HG03439 (cell line): ENCODE measurements around the gene ADAMTS2.
"Not testable (repeated sequence)": the region's sequence is repeated elsewhere in the genome, so short reads cannot be mapped to it uniquely, and the experiment has no call there.

ENCODE experiments used
- ATAC-seq: cut with Tn5 transposase; IDR thresholded peaks from one replicate; pipeline ENCODE4 v1.9.1; 2021; ENCODE audit warnings: mild to moderate bottlenecking, moderate library complexity; ENCODE audit not compliant: unreplicated experiment

Gene ADAMTS2

DNA sequence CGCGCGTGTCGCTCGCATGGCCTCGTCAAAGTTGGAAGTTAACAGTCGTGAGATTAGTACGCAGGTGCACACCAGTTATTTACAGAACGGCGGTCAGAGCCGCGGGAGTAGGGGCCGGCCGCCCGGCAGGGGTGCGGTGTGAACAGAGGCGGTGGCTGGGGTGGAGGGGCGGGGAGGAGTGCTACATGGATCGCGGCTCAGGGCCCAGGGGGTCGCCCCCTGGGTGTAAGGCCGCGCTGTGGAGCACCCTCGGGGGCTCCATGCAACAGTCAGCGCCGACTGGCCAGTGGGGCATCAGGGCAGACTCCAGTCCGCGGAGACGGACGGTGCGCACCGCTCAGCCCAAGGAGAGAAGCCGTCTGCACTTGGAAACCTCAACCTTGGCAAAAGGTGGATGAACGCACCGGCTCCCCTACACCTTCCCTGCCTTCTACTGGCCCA lies 224.8 kb downstream of the ADAMTS2 start:
- no peak for ATAC-seq

DNA sequence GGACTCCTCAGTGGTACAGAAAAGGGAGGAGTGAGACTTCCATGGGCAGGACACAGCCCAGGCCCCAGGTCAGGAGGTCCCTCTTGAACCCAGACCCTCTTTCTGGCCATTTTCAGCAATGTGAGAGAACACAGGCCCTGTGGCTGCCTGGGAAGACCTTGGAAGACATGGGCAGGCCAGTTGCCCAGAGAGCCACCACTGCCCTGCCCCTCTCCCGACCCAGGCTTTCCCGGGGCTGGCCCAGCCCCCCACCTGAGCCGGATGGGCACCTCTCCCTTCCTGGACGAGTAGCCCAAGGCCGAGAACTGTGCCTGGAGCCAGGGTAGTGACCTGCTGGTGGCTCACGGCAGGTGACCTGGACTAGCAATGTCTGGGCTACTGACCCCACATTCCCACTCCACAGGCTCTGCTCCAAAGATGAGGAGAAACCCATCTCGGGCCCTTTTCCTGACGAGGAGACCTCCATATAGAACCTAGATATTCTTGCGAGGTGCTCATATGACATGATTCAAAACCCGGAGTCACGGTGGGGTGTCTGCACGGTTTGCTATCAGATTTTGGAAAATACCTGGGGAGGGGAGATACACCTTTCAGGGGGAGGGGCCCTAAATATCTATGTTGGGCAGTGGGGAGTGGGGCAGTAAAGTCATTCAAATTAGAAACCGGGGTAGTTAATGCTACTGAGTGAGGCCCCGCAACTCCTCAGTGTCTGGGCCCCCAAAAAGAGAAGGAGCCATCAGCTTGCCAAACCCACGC lies 225.7 kb downstream of the ADAMTS2 start:
- no peak for ATAC-seq

DNA sequence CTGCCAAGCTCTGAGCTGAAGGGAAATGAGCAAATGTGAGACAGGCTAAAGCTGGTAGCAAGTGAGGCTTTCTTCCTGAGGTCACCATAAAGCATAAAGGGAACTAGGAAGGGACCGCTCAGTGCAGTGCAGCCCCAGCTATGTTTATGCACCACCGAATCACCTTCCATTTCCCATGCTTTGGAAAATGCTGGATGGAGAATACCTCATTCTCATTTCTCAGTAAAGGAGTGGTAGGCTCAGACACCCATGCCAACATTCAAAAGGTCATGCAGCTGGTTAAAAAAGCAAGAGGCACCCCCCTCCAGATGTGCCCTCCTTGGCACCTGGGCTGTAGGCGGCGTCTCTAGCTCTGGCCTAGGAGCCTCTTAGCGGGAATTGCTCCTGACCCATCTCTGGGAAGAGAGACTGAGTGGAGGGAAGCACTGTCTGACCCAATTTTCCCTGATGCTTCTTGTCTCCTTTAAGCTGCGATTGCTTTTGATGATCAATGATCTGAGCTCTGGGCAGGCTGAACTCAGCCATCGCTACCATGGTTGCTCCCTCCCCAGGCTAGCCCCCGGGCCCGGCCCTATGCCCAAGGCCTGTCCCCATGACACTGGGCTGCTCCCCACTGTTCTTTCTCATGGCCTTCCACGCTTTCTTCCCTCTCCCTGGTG lies 226.4 kb downstream of the ADAMTS2 start:
- no peak for ATAC-seq

DNA sequence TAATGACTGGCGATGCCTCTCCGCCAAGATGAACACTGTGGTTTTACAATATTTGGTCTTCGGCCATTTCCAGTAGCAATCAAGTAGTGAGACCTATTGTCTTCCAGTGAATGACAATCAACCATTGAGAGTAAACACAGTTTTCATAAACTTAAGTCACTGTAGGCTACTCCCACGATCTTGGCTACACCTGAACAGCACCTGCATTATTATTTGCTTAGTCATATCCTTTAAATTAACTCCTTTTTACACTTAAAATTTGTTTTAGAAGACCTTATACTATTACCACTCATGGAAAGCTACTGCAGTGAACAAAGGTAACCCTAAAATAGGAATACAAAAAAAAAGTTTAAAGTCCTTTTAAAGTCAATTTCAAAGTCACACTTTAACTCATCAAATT lies 226.9 kb downstream of the ADAMTS2 start:
- no peak for ATAC-seq

DNA sequence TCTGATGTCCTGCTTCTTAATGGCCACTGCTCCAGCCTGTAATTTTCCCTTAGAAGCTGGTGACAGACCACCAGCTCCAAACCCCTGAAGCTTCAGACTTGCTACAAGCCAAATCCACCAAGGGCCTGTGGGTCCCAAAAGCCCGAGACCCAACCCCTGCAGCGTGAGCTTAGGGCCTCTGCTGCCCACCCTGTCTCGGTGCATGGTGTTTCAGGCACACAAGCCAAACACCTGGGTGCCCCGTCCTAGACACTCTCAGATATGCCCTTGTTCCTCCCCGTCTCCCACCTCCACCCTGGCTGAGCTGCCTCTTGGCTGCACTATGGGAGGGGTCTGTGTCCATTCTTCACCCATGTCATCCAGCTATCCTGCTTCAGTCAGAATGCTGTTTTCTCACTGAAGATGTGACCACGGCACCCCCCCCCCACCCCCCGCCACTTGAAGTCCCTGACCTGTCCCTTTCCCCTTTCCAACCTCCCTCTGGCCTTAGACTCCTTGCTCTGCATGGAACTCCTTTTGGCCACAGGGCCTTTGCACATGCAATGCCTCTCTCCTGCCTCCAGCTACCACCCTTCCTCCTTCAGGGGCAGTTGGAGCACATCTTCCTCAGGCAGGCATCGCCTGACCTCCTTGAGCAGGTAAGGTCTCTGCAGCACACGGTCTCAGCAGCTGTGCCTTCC lies 229.3 kb downstream of the ADAMTS2 start:
- ATAC-seq = no peak

DNA sequence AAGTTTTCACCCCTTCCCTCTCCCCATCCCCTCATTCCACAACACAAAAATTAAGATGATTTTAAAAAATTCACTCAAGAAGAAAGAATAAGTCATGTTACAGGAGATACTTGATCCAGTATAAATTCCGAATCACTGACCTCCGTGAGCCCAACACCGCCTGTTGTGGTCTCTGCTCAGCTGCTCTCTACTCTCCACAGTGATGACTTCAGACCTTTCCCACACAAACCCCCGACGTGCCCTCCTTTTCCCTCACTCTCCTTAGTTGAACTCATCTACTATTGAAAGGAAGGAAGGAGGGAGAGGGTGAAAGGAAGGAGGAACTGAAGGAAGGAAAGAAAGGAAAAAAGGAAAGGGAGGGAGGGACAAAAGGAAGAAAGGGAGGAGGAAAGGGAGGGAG lies 230.0 kb downstream of the ADAMTS2 start:
- no peak for ATAC-seq

DNA sequence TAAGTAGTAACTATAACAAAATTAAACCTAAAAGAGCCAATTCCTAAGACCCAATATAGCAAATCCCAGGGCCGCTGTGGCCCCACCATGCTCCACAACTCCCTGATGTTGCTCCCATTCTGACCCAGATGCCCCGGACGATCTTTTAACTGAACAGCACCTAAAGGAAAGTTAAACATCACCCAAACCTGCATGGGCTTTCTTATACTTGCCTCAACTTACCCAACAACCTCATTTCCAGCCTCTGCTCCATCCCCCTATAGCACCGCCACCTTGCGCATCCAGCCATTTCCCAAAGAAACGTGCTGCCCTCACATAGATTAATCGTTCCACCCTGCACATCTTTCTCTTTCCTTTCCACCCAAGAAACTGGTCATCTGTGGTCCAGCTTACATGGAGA lies 230.5 kb downstream of the ADAMTS2 start:
- no peak for ATAC-seq

DNA sequence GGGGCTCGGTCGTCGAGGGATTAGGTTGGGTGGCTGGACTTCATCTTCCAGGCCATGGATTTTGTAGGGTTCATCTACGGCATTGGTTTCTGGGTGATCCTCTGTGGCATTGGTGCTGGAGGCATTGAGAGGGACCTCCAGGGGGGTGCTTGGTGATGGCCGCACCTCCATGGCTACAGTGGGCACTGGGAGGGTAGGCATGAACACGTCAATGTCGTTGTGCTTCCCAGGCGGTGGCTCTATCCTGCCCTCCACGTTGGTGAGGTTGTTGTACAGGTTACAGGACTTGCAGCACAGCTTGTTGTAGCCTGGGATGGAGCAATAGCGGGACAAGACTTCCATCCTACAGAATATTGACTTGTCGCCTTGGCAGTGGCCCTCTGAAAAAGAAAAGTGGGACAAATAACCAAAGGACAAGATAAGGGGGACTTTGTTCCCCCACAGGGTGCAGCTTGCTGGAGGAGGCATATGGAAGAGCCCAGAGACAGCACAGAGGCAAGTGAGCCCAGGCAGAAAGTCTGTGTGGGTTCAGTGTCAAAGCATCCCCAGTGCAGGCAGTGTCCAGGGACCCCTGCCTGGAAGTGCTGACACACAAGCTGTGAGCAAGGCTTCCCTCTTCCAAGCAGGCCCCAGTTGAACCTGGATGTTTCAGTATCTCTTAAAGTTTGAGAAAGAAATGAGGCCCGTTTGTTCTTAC lies 231.2 kb downstream of the ADAMTS2 start:
- no peak for ATAC-seq

DNA sequence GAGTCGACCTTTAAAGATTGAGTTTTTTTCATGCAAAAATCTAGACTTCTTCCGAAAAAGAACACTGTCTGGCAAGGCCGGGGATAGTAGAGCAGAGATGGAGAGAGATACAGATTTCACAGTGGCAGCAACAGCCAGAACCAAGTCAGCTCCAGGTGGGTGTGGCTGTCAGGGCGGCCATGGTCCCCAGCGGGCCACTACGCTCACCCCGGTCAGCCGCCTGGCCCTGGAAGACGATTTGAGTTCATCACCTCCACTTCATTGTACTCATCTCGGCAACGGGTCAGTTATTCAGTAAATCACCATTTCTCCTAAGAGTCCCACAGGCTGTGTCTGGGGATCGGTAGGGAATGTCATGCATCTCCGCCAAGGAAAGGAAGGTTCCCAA lies 232.1 kb downstream of the ADAMTS2 start:
- no peak for ATAC-seq

DNA sequence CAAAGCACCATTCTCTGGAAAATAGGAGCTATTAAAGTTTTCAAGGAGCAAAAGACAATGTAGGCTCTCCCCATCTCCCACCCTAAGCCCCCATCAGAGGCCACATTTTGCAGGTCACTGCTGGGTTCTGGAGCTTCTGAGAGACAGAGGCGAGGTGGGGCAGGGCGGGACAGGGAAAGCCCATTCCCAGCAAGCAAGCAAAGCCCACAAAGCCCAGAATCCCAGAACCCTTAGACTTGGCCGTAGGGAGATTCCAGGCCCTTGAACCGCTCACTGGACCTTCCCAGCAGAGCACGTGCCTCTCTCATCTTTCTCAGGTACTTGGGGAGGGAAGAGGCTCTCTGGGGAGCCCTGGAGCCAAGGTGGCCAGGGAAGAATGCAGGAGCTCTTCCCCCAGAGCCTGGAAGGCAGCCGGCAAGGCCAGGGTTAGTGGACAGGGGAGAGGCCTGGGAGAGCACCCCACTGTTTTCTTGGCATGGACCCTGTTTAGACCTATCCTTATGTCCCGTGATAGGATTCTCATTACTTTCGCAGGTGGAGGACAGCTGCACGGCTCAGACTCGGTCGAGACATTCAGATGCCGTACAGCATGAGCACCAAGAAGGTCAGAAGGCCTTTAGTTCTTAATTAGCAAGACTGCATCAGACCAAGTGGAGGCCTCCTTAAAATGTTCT lies 232.7 kb downstream of the ADAMTS2 start:
- no peak for ATAC-seq

DNA sequence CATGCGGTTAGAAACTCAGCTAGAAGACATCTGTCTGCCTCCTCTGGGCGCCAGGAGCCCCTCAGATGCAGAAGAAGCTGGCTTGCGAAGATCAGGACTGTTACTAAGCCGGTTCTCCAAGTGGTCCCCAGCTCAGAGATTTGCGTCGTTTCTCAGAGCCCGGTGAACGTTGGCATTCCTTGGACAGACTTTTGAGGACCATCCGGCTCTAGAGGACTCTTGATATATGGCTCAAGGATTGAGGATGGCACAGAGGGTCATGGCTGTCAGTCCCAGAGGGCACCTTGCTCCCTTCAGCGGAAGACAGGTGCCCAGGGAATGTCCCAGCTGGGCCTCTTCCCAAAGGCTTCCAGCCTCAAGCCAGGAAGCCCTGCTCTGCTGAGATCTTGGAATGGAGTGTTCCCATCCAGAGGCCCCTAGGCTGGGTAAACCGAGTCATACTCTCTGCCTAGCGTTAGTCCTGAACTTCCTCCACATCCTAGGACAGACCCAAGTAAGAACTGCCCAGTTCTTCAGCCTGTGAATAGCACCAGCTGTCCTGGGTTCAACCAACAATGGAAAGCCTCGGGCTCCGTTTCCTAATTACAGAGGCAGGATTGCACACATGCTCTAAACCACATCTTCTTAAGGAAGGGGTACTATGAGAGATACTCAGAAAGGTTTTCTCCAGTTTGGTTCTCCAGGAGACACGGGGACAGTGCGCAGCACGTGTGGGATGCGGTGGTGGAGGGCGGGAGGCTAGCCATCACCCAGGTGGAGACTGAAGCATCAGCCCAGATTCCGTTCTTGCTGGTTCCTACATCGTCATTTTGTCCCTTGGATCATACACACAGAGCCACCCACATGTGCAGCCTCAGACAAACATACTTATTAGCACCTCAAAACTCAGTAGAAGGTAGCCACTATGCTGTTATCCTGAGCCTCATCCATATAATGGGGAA lies 233.7 kb downstream of the ADAMTS2 start:
- no peak for ATAC-seq

DNA sequence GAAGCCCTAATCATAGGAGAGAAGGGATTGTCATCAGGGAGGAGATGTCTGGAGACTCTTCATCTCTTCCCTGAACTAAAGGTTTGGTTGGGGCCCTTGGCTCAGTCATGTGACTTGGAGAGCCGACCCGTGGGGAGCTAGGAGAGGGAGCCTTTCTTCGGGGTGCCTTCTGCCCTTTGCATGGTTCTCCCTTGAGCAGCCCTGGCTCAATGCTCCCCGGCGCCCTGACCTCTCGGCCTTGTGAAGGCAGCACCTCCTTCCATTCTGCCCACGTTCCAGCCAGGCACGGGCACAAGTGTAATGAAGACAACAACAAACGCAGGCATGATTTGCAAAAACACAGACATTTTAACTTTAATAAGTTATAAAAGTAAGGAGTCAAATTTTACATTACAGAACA lies 234.7 kb downstream of the ADAMTS2 start:
- no peak for ATAC-seq

DNA sequence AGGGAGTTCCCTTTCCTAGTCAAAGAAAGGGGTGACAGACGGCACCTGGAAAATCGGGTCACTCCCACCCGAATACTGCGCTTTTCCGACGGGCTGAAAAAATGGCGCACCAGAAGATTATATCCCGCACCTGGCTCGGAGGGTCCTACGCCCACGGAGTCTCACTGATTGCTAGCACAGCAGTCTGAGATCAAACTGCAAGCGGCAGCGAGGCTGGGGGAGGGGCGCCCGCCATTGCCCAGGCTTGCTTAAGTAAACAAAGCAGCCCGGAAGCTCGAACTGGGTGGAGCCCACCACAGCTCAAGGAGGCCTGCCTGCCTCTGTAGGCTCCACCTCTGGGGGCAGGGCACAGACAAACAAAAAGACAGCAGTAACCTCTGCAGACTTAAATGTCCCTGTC lies 244.0 kb downstream of the ADAMTS2 start:
- ATAC-seq = not testable (repeated sequence)

DNA sequence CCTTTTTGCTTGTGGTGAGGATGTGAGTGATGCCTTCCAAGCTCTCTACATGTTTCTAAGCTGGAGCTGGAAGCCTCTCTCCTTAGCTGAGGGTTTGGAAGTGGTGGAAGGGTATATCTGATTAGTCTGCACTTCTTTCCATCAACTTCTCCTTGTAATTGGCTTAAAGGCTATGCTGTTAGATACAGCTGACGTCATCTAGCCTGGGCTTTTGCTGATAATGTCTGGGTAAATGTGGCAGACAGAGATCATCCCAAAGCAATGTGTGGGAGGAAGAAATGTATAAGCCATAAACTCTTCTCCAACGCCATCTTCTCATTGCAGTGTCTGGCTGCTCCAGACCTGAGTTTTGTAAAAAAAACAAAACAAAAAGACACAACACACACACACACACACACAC lies 255.8 kb downstream of the ADAMTS2 start:
- no peak for ATAC-seq

DNA sequence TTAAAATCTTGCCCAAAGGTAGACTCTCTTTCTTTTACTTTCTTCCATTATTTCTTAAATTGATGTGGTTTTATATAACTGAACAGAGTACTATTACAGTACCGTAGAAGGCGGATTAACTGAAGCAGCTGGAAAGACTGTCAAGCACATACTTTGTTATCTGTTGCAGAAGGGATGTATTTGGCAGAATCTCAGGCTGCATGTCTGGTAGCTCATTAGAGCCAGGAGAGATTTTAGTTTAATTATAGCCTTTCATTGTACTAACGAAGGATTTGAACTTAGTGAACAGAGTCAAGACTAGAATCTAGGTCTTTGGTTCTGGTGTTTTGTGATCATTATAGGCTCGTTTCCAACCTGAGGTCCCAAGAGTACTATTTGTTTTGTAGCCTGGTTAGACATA lies 264.5 kb downstream of the ADAMTS2 start:
- ATAC-seq = no peak

DNA sequence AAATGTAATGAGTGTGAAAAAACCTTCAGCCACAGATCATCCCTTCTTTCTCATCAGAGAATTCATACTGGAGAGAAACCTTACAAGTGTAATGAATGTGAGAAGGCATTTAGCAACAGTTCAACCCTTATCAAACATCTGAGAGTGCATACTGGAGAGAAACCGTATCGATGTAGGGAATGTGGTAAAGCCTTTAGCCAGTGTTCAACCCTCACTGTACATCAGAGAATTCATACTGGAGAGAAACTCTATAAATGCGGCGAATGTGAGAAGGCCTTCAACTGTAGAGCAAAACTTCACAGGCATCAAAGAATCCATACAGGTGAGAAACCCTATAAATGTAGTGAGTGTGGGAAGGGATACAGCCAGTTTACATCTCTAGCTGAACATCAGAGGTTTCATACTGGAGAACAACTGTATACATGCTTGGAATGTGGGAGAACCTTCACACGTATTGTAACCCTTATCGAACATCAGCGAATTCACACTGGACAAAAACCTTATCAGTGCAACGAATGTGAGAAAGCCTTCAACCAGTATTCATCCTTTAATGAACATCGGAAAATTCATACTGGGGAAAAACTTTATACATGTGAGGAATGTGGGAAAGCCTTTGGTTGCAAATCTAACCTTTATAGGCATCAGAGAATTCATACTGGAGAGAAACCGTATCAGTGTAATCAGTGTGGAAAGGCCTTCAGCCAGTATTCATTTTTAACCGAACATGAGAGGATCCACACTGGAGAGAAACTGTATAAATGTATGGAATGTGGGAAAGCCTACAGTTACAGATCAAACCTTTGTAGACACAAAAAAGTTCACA lies 265.9 kb downstream of the ADAMTS2 start:
- no peak for ATAC-seq

DNA sequence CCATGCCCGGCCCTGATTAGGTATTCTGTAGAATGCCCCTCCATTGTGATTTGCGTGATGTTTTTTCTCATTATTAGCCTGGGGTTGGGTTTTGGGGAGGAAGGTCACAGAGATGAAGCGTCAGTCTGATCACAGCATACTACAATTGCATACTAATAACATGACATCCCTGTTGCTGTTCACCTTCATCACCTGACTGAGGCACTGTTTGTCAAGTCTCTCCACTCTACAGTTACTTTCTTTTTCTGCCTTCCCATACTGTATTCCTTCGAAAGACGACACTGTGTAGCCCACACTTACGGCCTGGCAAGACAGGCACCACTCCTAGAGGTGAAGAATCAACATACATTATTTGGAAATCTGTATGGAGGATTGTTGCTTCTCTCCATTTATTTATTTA lies 279.6 kb downstream of the ADAMTS2 start:
- ATAC-seq = no peak

DNA sequence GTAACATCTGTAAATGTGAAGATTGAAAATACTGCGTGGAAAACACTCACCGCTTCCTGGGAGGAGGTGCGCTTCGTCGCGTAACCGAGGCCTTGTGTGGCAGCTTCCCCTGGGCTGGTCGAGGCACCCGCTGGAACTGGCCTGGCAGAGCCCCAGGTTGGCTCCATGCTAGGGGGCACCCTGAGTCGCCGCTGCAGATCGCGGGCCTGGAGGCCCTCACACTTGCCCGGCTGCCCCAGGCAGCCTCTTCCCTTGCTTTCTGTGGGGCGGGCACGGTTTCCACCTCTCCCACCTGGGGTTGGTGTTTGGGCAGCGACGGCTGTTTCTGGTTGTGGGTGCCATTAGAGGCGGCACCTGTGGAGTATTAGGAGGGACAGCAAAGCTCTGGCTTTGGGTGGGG lies 284.2 kb downstream of the ADAMTS2 start:
- no peak for ATAC-seq
